Gastrocnemius medialis (tissue), 4 donors: Measurements from ENCODE around the gene STRA6. TPM values are rescaled to one million over a fixed set of nuclear protein-coding genes. Genes with fewer than 3 reads are reported as not detected.

ENCODE experiments used
- ATAC-seq, 2 donors: fragments of 150-250 bp; one replicate each; pipeline ENCODE4 v1.9.1; 2016
- DNase-seq, 2 donors: peaks; one replicate each; pipeline ENCODE4 v3.0.0-alpha.2; 2019
- H3K27ac ChIP-seq, 4 donors: fragments of 200-600 bp; sonication (generic); 1 replicate in 1 of 4; 2 replicates in 3 of 4; pipeline ENCODE4 v1.5.1; 2016 to 2018; ENCODE audit warnings: mild to moderate bottlenecking in 2 of 4, moderate library complexity in 1 of 4
- H3K27me3 ChIP-seq, 3 donors: fragments of 200-600 bp; sonication (generic) in 2 of 3; 1 replicate in 1 of 3; 2 replicates in 2 of 3; pipeline versions ENCODE4 v1.5.1 to v1.6.0; 2016 to 2019; ENCODE audit warnings: mild to moderate bottlenecking in 1 of 3, moderate library complexity in 1 of 3
- H3K36me3 ChIP-seq, 2 donors: fragments of 200-600 bp; sonication (generic) in 1 of 2; one replicate each; pipeline ENCODE4 v1.5.1; 2017 to 2018
- H3K4me1 ChIP-seq, 2 donors: fragments of 200-600 bp; sonication (generic) in 1 of 2; one replicate each; pipeline ENCODE4 v1.5.1; 2016 to 2017; ENCODE audit warnings: mild to moderate bottlenecking in 2 of 2
- H3K4me3 ChIP-seq, 4 donors: fragments of 200-600 bp; sonication (generic) in 3 of 4; 1 replicate in 1 of 4; 2 replicates in 3 of 4; pipeline ENCODE4 v1.5.1; 2016 to 2019; ENCODE audit warnings: mild to moderate bottlenecking in 2 of 4
- H3K9me3 ChIP-seq, 3 donors: fragments of 200-600 bp; sonication (generic) in 2 of 3; 1 replicate in 1 of 3; 2 replicates in 2 of 3; pipeline ENCODE4 v1.5.1; 2016 to 2019
- CTCF ChIP-seq, 5 experiments: fragments of 450-650 bp in 3 of 5; fragments of 200-600 bp in 2 of 5; sonication (generic) in 2 of 5; IDR thresholded peaks in 4 of 5; conservative IDR thresholded peaks in 1 of 5; 1 replicate in 4 of 5; 2 replicates in 1 of 5; pipeline ENCODE4 v1.5.1; 2016 to 2019; ENCODE audit warnings: antibody characterized with exemption in 5 of 5, mild to moderate bottlenecking in 3 of 5, moderate library complexity in 3 of 5
- POLR2A ChIP-seq, 2 donors: fragments of 450-650 bp; IDR thresholded peaks; one replicate each; pipeline ENCODE4 v1.6.1; 2017; ENCODE audit warnings: antibody characterized with exemption in 2 of 2, mild to moderate bottlenecking in 2 of 2, moderate library complexity in 2 of 2
- in situ Hi-C, 4 donors: fragments of 200-750 bp; cut with MboI; loops; one replicate each; pipeline versions ENCODE4 v1.15.0 to v1.8.0; 2017; ENCODE audit warnings: low sequenced_read_pairs in 4 of 4
- intact Hi-C: fragments of 100-400 bp; cut with DNase I; formaldehyde crosslinking; loops from one replicate; pipeline ENCODE4 v1.15.1; 2023; ENCODE audit warnings: low total_unique reads
- total RNA-seq, 4 donors: library from RNA; depleted of rRNA; stranded (reverse); fragments of >200 nt; gene quantifications; one replicate each; pipeline versions ENCODE4 v1.1.0 to v1.2.3, GENCODE V29; 2016

Gene STRA6
- total RNA-seq, 4 donors from 2014 or later, result not detected

- intact Hi-C loops (no loop called here), in situ Hi-C loops (no loop called here)
- Histone ChIP-seq H3K36me3 (no peaks in the 10 kb centered on the region), H3K27me3 (no peaks in the 10 kb centered on the region), H3K4me3 (no peak overlapping the region), H3K4me1 (no peaks in the 10 kb centered on the region), H3K27ac (no peak overlapping the region), H3K9me3 (no peaks in the 10 kb centered on the region)
- TF ChIP-seq POLR2A (IDR thresholded peaks at IDR 0.05), result no peak
- TF ChIP-seq CTCF (IDR thresholded peaks at IDR 0.05 in 4 of 5, conservative IDR thresholded peaks at IDR 0.05 in 1 of 5), result no peak
- ATAC-seq (no peak), DNase-seq (no peak)
Measured at GRCh38 chr15:74206801-74207281, 4.3 kb upstream of the STRA6 start.

GRCh38 chr15:74205582-74205947 lies 3.0 kb upstream of the STRA6 start:
- H3K4me3 ChIP-seq, result no peak overlapping the region
- DNase-seq (no peak), ATAC-seq (no peak)
- peaks cover 0 to 3% of the 10 kb centered on the region in 2 donors for H3K4me1 ChIP-seq
- intact Hi-C loops, result no loop called here
- no peaks in the 10 kb centered on the region for H3K9me3 ChIP-seq
- no peak overlapping the region for H3K27ac ChIP-seq
- no peaks in the 10 kb centered on the region for H3K36me3 ChIP-seq
- in situ Hi-C loops, result no loop called here
- TF ChIP-seq POLR2A (IDR thresholded peaks at IDR 0.05) (no peak), CTCF (IDR thresholded peaks at IDR 0.05 in 4 of 5, conservative IDR thresholded peaks at IDR 0.05 in 1 of 5) (no peak)
- no peaks in the 10 kb centered on the region for H3K27me3 ChIP-seq

- in situ Hi-C loops, result no loop called here
- peaks cover 0 to 3% of the 10 kb centered on the region in 2 donors for H3K4me1 ChIP-seq
Measured at GRCh38 chr15:74203914-74204431, 1.4 kb upstream of the STRA6 start.

GRCh38 chr15:74201710-74202420 lies 722 bp downstream of the STRA6 start:
- TF ChIP-seq POLR2A (IDR thresholded peaks at IDR 0.05) (no peak), CTCF (IDR thresholded peaks at IDR 0.05 in 4 of 5, conservative IDR thresholded peaks at IDR 0.05 in 1 of 5) (no peak)

More at GRCh38 chr15:74203914-74204431, 1.4 kb upstream of the STRA6 start:
- no peak for ATAC-seq
- H3K27me3 ChIP-seq, result no peaks in the 10 kb centered on the region
- no peaks in the 10 kb centered on the region for H3K36me3 ChIP-seq
- H3K27ac ChIP-seq, result no peak overlapping the region
- no peak for DNase-seq
- H3K4me3 ChIP-seq, result no peak overlapping the region
- no peaks in the 10 kb centered on the region for H3K9me3 ChIP-seq
- intact Hi-C loops, result no loop called here
- TF ChIP-seq POLR2A (IDR thresholded peaks at IDR 0.05), result no peak
- no peak for TF ChIP-seq CTCF (IDR thresholded peaks at IDR 0.05 in 4 of 5, conservative IDR thresholded peaks at IDR 0.05 in 1 of 5)

More at GRCh38 chr15:74201710-74202420, 722 bp downstream of the STRA6 start:
- no peaks in the 10 kb centered on the region for H3K27me3 ChIP-seq
- intact Hi-C loops (no loop called here), in situ Hi-C loops (no loop called here)
- no peaks in the 10 kb centered on the region for H3K9me3 ChIP-seq
- H3K27ac ChIP-seq, result no peak overlapping the region
- no peak overlapping the region for H3K4me3 ChIP-seq
- no peak for ATAC-seq
- peaks cover 0 to 3% of the 10 kb centered on the region in 2 donors for H3K4me1 ChIP-seq
- H3K36me3 ChIP-seq, result no peaks in the 10 kb centered on the region
- DNase-seq, result no peak
